HG02642 (cell line): ENCODE results near the gene IFIT2.
"Not testable (repeated sequence)": the region's sequence is repeated elsewhere in the genome, so short reads cannot be mapped to it uniquely, and the experiment has no call there.

ENCODE experiments used
- ATAC-seq: cut with Tn5 transposase; IDR thresholded peaks from one replicate; pipeline ENCODE4 v1.9.1; 2021; ENCODE audit warnings: mild to moderate bottlenecking; ENCODE audit not compliant: unreplicated experiment, poor library complexity

Gene IFIT2

DNA sequence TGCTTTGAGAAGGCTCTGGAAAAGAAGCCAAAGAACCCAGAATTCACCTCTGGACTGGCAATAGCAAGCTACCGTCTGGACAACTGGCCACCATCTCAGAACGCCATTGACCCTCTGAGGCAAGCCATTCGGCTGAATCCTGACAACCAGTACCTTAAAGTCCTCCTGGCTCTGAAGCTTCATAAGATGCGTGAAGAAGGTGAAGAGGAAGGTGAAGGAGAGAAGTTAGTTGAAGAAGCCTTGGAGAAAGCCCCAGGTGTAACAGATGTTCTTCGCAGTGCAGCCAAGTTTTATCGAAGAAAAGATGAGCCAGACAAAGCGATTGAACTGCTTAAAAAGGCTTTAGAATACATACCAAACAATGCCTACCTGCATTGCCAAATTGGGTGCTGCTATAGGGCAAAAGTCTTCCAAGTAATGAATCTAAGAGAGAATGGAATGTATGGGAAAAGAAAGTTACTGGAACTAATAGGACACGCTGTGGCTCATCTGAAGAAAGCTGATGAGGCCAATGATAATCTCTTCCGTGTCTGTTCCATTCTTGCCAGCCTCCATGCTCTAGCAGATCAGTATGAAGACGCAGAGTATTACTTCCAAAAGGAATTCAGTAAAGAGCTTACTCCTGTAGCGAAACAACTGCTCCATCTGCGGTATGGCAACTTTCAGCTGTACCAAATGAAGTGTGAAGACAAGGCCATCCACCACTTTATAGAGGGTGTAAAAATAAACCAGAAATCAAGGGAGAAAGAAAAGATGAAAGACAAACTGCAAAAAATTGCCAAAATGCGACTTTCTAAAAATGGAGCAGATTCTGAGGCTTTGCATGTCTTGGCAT, 4.8 kb downstream of the IFIT2 start:
- ATAC-seq = no peak

DNA sequence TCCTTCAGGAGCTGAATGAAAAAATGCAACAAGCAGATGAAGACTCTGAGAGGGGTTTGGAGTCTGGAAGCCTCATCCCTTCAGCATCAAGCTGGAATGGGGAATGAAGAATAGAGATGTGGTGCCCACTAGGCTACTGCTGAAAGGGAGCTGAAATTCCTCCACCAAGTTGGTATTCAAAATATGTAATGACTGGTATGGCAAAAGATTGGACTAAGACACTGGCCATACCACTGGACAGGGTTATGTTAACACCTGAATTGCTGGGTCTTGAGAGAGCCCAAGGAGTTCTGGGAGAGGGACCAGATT, 5.4 kb downstream of the IFIT2 start:
- no peak for ATAC-seq

DNA sequence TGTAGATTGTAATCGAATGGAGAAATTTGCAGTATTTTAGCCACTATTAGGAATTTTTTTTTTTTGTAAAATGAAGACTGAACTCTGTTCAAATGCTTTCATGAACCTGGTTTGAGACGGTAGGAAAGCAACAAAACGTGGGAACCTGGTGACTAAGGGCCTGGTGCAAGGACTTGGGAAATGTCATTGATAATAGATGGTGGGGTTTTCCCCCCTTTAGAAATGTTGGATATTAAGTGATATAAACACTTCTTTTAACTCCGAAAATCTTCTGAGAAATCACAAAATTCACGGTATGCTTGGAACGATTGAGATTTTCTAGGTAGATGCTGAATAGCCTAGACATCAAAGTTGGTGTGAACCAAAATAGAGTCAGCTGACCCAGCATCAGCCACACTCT, 6.4 kb downstream of the IFIT2 start:
- no peak for ATAC-seq

DNA sequence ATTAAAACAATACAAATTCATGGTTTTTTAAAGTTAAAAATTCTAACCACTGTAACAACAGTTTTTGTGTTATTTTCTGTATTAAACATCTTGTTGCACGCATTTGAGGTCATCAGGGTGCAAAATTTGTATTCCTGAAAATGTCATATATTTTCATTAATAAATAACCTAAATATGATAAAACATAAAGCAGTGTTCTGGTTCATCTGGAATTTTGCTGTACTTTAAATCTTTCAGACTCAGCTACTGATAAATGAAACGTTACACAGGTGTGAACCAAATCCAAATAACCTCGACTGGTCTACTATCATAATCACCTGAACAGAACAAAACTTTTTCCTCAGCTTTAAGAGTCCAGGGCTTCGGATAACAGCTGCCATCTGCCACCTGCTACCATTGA, 6.9 kb downstream of the IFIT2 start:
- no peak for ATAC-seq

DNA sequence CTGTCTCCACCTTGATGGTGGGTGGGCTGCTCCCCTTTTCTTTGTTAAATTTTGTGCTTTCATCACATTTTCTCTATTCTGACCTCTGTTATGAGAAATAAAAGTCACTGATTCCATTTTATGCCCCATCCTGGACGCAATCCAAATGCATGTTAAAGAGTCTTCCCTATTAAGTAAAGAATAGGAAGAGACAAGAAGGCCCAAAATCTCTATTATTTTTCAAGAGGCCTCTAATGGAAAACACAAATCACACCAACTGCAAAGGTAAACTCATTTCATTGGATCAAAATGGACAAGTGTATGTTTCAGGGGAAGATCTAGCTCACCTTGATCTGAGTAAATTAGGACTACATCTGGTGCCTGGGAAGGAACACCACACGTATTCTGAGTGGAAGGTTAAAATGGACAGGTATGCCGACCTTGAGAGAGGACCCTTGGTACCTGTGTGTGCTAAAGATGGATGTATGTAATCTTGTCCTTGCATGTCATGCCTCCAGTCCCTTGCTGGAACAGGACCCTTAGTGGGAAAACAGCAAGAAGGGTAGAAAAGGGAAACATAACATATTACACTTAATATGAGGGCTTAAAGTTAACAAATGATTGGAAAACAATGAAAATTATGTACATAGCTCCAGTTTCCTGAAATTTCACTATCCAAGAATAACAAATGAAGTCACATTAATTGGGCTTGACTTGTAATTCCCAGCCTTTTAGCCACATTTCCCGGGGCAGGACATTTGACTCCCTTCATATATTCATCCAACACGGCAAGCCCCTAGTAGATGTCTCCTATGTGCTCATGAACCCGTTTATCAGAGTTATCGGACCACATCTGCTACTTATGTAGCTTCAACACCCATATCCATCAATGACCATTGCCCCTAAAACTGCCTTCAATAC, 7.6 kb downstream of the IFIT2 start:
- ATAC-seq = no peak

DNA sequence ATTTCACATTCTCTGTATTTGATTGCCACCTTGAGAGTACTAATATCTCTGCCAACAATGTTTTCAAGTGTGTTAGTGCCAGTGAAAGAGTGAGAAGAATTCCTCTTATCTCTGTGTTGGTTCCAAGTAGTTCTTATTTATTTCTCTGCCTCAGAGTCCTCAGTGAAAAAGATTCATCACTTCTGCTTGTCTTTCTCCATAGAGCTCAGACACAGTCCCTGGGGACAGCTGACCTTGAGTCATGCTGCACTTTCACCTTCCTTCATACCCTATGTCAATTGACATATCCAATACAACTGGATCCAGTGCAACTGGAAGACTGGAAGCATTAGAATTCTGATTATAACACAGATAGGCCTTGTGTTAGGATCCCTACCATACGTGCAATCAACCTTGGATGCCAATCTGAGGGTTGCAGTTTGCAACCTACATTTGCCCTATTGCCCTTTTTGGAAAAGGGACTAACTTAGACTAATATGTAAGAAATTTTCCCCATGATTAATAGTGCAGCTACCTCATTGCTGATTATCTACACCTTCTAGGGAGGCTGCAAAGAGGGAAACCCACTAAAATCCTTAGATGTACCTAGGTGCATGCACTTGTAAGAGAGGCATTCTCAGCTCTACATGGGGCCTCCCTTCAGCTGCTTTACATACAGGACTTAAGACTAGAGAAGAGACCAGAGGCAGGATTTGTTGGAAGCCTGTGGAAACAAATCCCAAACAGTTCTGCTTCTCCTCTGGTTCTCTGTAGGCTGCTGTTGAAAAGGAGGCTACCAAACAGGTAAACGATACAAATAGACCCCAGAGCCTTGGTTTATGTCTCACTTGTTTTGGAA, 8.4 kb downstream of the IFIT2 start:
- no peak for ATAC-seq

DNA sequence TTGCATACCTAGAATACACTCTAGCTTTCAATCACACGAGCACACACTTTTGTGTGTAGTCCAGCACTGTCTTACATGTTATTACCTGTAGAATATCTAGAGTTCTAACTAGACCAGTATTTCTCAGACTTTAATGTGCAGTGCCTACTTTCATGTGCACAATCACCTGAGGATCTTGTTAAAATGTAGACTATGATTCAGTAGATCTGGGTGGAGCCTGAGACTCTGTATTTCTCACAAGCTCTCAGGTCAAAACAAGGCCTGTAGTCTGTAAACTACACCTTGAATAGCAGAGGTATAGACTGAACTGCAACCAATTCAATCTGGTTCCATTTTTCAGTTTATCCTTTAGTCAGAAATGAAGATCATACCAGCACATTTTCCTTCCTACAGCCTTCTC, 11.1 kb downstream of the IFIT2 start:
- ATAC-seq = no peak

DNA sequence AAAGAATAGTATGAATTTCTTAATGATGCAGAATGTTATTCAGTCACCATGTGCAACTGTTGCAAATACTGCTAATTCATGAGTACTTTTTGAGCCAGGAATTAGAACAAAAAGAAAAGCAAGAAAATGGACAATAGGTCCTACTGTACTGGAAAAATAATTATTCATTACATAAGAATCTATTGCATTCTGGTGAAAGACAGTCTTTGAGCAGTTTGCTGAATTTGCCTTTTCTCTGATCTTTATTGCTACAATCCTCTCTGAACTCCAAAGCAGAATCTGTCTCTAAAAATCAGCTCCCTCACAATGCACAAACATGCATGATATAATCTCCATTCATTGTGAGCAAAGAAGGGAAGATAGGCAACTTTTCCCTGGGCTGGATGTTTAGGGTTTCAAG, 12.8 kb downstream of the IFIT2 start:
- no peak for ATAC-seq

DNA sequence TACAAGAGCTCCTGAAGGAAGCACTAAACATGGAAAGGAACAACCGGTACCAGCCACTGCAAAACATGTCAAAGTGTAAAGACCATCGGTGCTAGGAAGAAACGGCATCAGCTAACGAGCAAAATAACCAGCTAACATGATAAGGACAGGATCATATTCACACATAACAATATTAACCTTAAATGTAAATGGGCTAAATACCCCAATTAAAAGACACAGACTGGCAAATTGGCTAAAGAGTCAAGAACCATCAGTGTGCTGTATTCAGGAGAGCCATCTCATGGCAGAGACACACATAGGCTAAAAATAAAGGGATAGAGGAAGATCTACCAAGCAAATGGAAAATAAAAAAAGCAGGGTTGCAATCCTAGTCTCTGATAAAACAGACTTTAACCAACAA, 16.2 kb downstream of the IFIT2 start:
- not testable (repeated sequence) for ATAC-seq

DNA sequence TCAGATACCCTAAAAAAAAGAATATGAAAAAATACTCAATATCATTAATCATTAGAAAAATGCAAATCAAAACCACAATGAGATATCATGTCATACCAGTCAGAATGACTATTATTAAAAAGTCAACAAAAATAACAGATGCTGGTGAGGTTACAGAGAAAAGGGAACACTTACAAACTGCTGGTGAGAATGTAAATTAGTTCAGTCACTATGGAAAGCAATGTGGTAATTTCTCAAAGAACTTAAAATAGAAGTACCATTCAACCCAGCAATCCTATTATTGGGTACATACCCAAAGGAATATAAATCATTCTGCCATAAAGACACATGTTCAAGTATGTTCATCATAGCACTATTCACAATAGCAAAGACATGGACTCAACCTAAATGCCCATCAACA, 23.2 kb downstream of the IFIT2 start:
- not testable (repeated sequence) for ATAC-seq

DNA sequence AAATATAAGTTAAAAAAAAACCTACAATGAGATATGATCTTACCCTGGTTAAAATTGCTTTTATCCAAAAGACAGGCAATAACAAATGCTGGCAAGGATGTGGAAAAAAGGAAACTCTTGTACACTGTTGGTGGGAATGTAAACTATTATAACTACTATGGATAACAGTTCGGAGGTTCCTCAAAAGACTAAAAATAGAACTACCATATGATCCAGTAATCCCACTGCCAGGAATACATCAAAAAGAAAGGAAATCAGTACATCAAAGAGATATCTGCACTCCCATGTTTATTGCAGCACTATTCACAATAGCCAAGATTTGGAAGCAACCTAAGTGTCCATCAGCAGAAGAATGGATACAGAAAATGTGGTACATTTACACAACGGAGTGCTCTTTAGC, 24.0 kb downstream of the IFIT2 start:
- ATAC-seq = not testable (repeated sequence)

DNA sequence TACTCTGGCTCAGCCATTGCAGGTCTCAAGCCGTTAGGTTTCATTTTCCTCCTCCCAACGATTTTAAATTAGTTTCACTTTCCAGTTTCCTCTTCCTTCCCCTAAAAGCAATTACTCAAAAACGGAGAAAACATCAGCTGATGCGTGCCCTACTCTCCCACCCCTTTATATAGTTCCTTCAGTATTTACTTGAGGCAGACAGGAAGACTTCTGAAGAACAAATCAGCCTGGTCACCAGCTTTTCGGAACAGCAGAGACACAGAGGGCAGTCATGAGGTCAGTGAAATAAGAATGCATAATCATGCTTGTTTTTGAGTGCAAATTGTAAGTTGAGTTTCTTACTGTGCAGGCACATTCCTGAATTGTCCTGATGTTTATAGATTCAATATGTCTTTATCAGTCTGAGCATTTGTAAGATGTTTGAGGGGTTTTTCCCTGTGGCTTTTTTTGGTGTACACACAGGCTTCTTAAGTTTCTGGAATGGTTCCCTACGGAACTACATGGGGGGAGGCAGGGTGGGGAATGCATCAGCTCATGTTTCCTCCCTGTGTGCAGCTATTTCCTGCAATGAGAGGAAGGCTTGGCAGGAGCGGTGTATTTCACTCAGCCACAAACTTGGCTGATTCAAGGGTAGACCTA, 26.1 kb downstream of the IFIT2 start, which contains the start of gene IFIT3:
IFIT3 (plus strand) TSS at position 195 of the 639 bp plus-strand sequence; CDS start at position 272, 77 bp downstream.
- ATAC-seq = no peak

DNA sequence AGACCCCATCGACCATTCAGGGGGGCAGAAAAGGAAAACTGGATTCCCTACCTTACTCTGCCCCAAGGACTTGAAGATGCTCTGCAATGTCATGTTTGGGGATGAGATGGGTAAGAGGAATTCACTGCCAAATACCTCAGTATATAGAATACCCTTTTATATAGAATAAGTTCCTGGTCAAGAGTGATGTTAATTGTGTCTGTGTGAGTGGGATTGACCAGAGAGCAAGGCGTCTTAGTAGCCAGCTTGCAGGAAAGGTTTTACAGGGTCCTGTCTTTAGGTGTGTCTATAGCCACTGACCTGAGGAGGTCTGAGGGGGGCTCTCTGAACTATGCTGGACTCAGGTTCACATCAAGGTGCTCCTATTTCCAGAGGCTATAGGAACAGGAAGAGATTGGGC, 27.3 kb downstream of the IFIT2 start:
- ATAC-seq = no peak

DNA sequence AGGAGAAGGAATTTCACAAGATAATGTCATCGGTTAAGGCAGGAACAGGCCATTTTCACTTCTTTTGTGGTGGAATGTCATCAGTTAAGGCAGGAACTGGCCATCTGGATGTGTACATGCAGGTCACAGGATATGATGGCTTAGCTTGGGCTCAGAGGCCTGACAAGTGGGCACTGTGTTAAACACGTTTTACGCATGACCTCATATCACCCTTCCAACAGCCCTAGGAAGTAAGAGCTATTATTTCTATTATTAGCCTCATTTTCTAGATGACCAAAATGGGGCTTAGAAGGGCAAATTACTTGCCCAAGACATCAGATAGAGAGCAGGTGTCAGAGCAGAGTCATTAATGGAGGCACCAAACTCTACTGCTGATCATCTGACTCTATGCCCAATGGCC, 28.2 kb downstream of the IFIT2 start:
- not testable (repeated sequence) for ATAC-seq

DNA sequence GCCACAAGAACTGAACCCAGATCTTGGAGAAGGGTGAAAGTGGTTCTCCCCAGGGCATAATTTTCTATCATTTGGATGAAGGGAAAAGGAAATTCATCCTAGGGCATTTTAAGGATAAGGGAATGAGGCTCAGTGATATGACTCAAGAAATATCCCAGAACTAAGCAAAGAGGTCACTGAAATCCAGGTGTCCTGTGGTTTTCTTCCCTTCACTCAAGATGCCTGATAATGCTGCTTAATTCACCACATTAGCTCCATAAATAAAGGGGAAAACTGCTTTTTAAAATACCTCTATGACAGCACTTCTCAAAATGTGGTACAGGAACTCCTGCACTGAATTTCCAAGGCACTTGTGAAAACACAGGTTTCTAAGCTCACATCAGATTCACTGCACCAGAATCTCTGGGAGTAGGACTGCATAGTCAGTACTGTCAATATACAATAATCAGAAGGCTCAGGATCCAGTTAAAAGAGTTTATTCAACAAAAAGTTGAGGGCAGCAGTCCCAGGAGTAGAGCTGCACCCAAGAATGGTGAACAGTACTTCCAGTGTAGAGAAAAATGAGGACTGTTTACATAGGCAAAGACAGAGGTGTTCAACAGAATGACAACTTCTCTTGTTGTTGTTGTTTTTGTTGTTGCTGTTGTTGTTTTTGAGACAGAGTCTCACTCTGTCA, 28.8 kb downstream of the IFIT2 start:
- no peak for ATAC-seq

DNA sequence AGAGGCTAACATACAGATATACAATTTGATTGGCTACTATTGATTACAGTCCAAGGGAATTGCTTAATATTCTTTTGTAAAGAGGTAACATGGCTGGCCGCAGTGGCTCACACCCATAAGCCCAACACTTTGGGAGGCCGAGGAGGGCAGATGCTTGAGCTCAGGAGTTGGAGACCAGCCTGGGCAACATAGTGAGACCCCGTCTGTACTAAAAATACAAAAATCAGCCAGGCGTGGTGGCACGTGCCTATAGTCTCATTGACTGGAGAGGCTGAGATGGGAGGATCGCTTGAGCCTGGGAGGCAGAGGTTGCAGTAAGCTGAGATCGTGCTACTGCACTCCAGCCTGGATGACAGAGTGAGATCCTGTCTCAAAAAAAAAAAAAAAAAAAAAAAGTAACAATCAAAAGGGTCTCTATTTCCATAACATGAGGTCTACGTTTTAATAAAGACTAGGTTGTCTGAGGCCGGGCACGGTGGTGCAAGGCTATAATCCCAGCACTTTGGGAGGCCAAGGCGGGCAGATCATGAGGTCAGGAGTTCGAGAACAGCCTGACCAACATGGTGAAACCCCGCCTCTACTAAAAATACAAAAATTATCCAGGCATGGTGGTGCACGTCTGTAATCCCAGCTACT, 29.8 kb downstream of the IFIT2 start:
- not testable (repeated sequence) for ATAC-seq

DNA sequence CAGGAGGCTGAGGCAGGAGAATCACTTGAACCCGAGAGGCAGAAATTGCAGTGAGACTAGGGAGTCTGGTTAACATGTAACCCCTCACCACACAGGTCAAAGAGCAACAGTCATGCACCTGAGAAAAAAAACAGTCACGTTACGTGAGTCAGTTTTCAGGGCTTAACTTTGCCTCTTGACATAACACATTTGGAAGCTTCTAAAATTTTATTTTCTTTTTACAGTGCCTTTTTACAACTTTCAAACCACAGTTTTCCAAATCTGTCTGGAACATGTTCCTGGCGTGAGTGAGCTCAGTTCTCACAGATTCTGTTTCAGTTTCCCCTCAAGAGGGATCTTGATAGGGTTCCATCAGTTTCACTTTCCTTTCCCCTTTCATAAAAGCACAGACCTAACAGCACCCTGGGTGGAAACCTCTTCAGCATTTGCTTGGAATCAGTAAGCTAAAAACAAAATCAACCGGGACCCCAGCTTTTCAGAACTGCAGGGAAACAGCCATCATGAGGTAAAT, 30.3 kb downstream of the IFIT2 start:
- ATAC-seq = peak; percentile 42

DNA sequence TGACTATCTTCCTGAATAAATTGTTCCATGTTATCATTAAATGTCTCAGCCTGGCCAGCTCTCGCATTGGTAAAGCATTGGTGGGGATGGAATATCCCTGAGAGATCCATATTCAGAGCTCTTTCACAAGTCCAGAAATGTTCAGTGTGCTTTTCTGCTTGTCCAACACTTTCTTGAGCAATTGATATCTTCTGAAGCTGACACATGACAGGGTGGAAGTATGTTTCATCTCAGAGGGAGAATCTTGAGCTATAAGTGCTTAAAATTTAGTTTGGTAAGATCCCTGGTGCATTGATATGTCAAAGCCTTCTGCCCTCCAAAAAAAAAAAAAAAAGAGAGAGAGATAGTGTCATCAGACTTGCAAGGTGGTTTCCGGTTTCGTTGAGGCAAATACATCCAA, 33.4 kb downstream of the IFIT2 start:
- no peak for ATAC-seq

DNA sequence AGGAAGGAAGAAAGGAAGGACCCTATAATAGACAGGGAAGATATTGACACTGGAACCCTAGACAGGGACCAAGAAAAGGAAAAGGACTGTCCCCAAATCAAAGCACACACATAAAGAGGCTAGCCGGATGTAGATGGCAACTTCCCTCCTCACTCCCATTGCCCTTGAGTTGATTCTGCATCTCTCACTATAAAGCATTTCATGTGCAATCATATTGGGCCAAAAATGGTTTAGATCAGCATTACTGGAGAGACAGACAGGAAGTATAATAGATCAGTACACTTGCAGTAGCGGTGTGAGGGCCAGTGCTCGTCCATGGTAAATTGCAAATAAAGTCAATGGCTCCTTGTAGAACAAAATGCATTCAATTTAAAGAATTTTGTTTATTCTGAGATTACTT, 34.4 kb downstream of the IFIT2 start:
- no peak for ATAC-seq
